ENCODE results near the gene SGMS1.
"Not testable (repeated sequence)": the region's sequence is repeated elsewhere in the genome, so short reads cannot be mapped to it uniquely, and the experiment has no call there.

SGMS1 gene

GRCh38 chr10:50550291-50550839, 73.4 kb downstream of the SGMS1 start:
- no peak for DNase-seq (ENCODE audit: low read depth)
- TF ChIP-seq CTCF (IDR thresholded peaks at IDR 0.05; ENCODE audit: insufficient read depth, low read depth, low read length, missing control alignments) = no peak
- H3K4me3 ChIP-seq (ENCODE audit: low read length) = no peak overlapping the region

GRCh38 chr10:50549186-50549585, 74.6 kb downstream of the SGMS1 start:
- not testable (repeated sequence) for H3K4me3 ChIP-seq (ENCODE audit: low read length); DNase-seq (ENCODE audit: low read depth)

- not testable (repeated sequence) for DNase-seq (ENCODE audit: low read depth); H3K4me3 ChIP-seq (ENCODE audit: low read length)
These were observed 75.3 kb downstream of the SGMS1 start for GRCh38 chr10:50548481-50548880.

- DNase-seq (ENCODE audit: low read depth); H3K4me3 ChIP-seq (ENCODE audit: low read length): not testable (repeated sequence)
These were observed 77.5 kb downstream of the SGMS1 start for GRCh38 chr10:50546287-50546686.

- no peak for TF ChIP-seq CTCF (IDR thresholded peaks at IDR 0.05; ENCODE audit: insufficient read depth, low read depth, low read length, missing control alignments)
- H3K4me3 ChIP-seq (ENCODE audit: low read length) = no peak overlapping the region
- DNase-seq (ENCODE audit: low read depth) = no peak
These were observed 77.9 kb downstream of the SGMS1 start for GRCh38 chr10:50545846-50546245.

- no peak for TF ChIP-seq CTCF (IDR thresholded peaks at IDR 0.05; ENCODE audit: insufficient read depth, low read depth, low read length, missing control alignments)
- DNase-seq (ENCODE audit: low read depth) = no peak
- no peak overlapping the region for H3K4me3 ChIP-seq (ENCODE audit: low read length)
These were observed 78.8 kb downstream of the SGMS1 start for GRCh38 chr10:50544857-50545429.

GRCh38 chr10:50544095-50544856, 79.5 kb downstream of the SGMS1 start:
- no peak for DNase-seq (ENCODE audit: low read depth)
- no peak for TF ChIP-seq CTCF (IDR thresholded peaks at IDR 0.05; ENCODE audit: insufficient read depth, low read depth, low read length, missing control alignments)
- no peak overlapping the region for H3K4me3 ChIP-seq (ENCODE audit: low read length)

- DNase-seq (ENCODE audit: low read depth) = no peak
- TF ChIP-seq CTCF (IDR thresholded peaks at IDR 0.05; ENCODE audit: insufficient read depth, low read depth, low read length, missing control alignments) = no peak
- no peak overlapping the region for H3K4me3 ChIP-seq (ENCODE audit: low read length)
These were observed 80.9 kb downstream of the SGMS1 start for GRCh38 chr10:50542871-50543270.

Data from epithelial cell of esophagus (primary cell).